Activated B cell treated with CpG ODN at 0.5 μM for 24 hours (primary cell): ENCODE data around the gene MCRIP2. TPM values are rescaled to one million over a fixed set of nuclear protein-coding genes. Genes with fewer than 3 reads are reported as not detected.

Experiments used
- ATAC-seq: fragments of 200-7000 bp; cut with Tn5 transposase; one replicate; pipeline ENCODE4 v1.10.0; 2021; ENCODE audit warnings: low read depth, mild to moderate bottlenecking, moderate library complexity
- CTCF ChIA-PET: fragments of 350-600 bp; sonication (Branson Sonifier 250); formaldehyde crosslinking; loops from one replicate; lab custom pipeline; 2021; ENCODE audit warnings: antibody characterized with exemption; lab: Charles Lee
- POLR2A ChIA-PET: fragments of 350-600 bp; sonication (Branson Sonifier 250); formaldehyde crosslinking; loops from one replicate; lab custom pipeline; 2021; ENCODE audit warnings: antibody characterized with exemption; lab: Charles Lee
- DNase-seq: peaks from one replicate; pipeline ENCODE4 v3.0.0; 2022
- H3K27ac Mint-ChIP-seq: one replicate; pipeline ENCODE4 v1.8.0; 2020; ENCODE audit warnings: mixed read lengths
- H3K27me3 Mint-ChIP-seq: one replicate; pipeline ENCODE4 v1.8.0; 2021; ENCODE audit warnings: mixed read lengths
- H3K36me3 Mint-ChIP-seq: one replicate; pipeline ENCODE4 v1.8.0; 2021; ENCODE audit warnings: low read depth, mixed read lengths
- H3K4me1 Mint-ChIP-seq: one replicate; pipeline ENCODE4 v1.8.0; 2021; ENCODE audit warnings: mixed read lengths
- H3K4me3 Mint-ChIP-seq: one replicate; pipeline ENCODE4 v1.8.0; 2020; ENCODE audit warnings: mild to moderate bottlenecking, mixed read lengths
- H3K9me3 Mint-ChIP-seq: one replicate; pipeline ENCODE4 v1.8.0; 2020; ENCODE audit warnings: mixed read lengths
- CTCF ChIP-seq: fragments of 200-600 bp; IDR thresholded peaks from one replicate; pipeline ENCODE4 v1.8.0; 2022; ENCODE audit warnings: antibody characterized with exemption, mild to moderate bottlenecking
- intact Hi-C: fragments of 100-400 bp; cut with micrococcal nuclease; formaldehyde crosslinking; loops from one replicate; pipeline ENCODE4 v1.15.1; 2024
- total RNA-seq: library from RNA; stranded (reverse); gene quantifications from 2 replicates; pipeline ENCODE4 v1.2.3, GENCODE V29; 2022

Gene MCRIP2
- total RNA-seq, 1 donor from 2014 or later: 38.9 TPM

GRCh38 chr16:635573-636205, 5.9 kb upstream of the MCRIP2 start:
- H3K4me1 Mint-ChIP-seq: peaks cover 30% of the 10 kb centered on the region
- peak overlapping the region; percentile 95 for H3K4me3 Mint-ChIP-seq
- H3K27me3 Mint-ChIP-seq: no peaks in the 10 kb centered on the region
- H3K27ac Mint-ChIP-seq: no peak overlapping the region
- ChIA-PET CTCF (interaction anchor here (1.2 kb wide), 1 partner anchor 56 kb away, joined by 3 read pairs; no protein-coding TSS in a partner anchor), POLR2A (interaction anchor here (0.7 to 2.0 kb wide), 13 partner anchors 12 to 1520 kb away, joined by 3 to 14 read pairs (median 4); partner anchors contain the start of genes CAPN15, NHLRC4, PGAP6 and PIGQ)
- peaks cover 6% of the 10 kb centered on the region for H3K36me3 Mint-ChIP-seq
- intact Hi-C loops: loop anchor here (1.0 to 2.0 kb wide), 9 partner anchors 14 to 234 kb away; partner anchors contain the start of genes CAPN15, DECR2, JMJD8 and PIGQ
- no peaks in the 10 kb centered on the region for H3K9me3 Mint-ChIP-seq
- ATAC-seq (no peak), DNase-seq (no peak)
- no peak for TF ChIP-seq CTCF

- intact Hi-C loops: loop anchor here (1.0 to 2.0 kb wide), 9 partner anchors 13 to 235 kb away; partner anchors contain the start of genes CAPN15, DECR2, JMJD8 and PIGQ
Observed at GRCh38 chr16:636206-637080, 5.2 kb upstream of the MCRIP2 start, which contains the start of gene METTL26. METTL26 (minus strand) TSS chr16:636305; CDS start chr16:636290, 15 bp downstream.

GRCh38 chr16:637081-638018, 4.3 kb upstream of the MCRIP2 start:
- DNase-seq (no peak), ATAC-seq (peak; percentile 70)
- ChIA-PET POLR2A (interaction anchor here (0.5 to 2.0 kb wide), 10 partner anchors 11 to 255 kb away, joined by 3 to 14 read pairs (median 8); partner anchors contain the start of genes PGAP6, RHOT2, STUB1 and WDR90), CTCF (no interaction called here)
- Mint-ChIP-seq H3K27me3 (no peaks in the 10 kb centered on the region), H3K36me3 (peaks cover 6% of the 10 kb centered on the region), H3K4me3 (peak overlapping the region; percentile 95), H3K4me1 (peaks cover 30% of the 10 kb centered on the region), H3K27ac (peak overlapping the region; percentile 97), H3K9me3 (no peaks in the 10 kb centered on the region)
- TF ChIP-seq CTCF: no peak
- intact Hi-C loops: loop anchor here (2.0 kb wide), 1 partner anchor 23 kb away; no protein-coding TSS in a partner anchor

More at GRCh38 chr16:636206-637080, 5.2 kb upstream of the MCRIP2 start, which contains the start of gene METTL26:
- Mint-ChIP-seq H3K36me3 (peaks cover 6% of the 10 kb centered on the region), H3K4me3 (peak within 1 kb of the TSS; percentile 95), H3K9me3 (no peaks in the 10 kb centered on the region), H3K27ac (peak within 1 kb of the TSS; percentile 97), H3K27me3 (no peaks in the 10 kb centered on the region), H3K4me1 (peaks cover 30% of the 10 kb centered on the region)
- no peak for TF ChIP-seq CTCF
- ChIA-PET POLR2A (interaction anchor here (0.5 to 2.0 kb wide), 17 partner anchors 12 to 1519 kb away, joined by 3 to 14 read pairs (median 4); partner anchors contain the start of genes CAPN15, NHLRC4, PGAP6 and PIGQ), CTCF (interaction anchor here (1.2 kb wide), 1 partner anchor 57 kb away, joined by 3 read pairs; no protein-coding TSS in a partner anchor)
- DNase-seq (peak; percentile 91), ATAC-seq (peak; percentile 82)

GRCh38 chr16:638034-638543, 3.5 kb upstream of the MCRIP2 start:
- H3K9me3 Mint-ChIP-seq: no peaks in the 10 kb centered on the region
- intact Hi-C loops: no loop called here
- H3K36me3 Mint-ChIP-seq: peaks cover 6% of the 10 kb centered on the region
- POLR2A ChIA-PET: interaction anchor here (0.7 kb wide), 1 partner anchor 69 kb away, joined by 3 read pairs; no protein-coding TSS in a partner anchor
- H3K27ac Mint-ChIP-seq: no peak overlapping the region
- DNase-seq (no peak), ATAC-seq (no peak)
- no peak for TF ChIP-seq CTCF
- CTCF ChIA-PET: no interaction called here
- no peaks in the 10 kb centered on the region for H3K27me3 Mint-ChIP-seq
- H3K4me1 Mint-ChIP-seq: peaks cover 34% of the 10 kb centered on the region
- no peak overlapping the region for H3K4me3 Mint-ChIP-seq
